Naive thymus-derived CD4-positive, alpha-beta T cell (primary cell): Measurements from ENCODE around the gene POP4. TPM values are rescaled to one million over a fixed set of nuclear protein-coding genes. Genes with fewer than 3 reads are reported as not detected.

Experiments used
- ATAC-seq: fragments of 150-1000 bp; cut with Tn5 transposase; 2 replicates; pipeline ENCODE4 v1.10.0; 2021; ENCODE audit warnings: mild to moderate bottlenecking, moderate library complexity
- CTCF ChIA-PET: fragments of 350-600 bp; sonication (Branson Sonifier 250); formaldehyde crosslinking; loops from one replicate; lab custom pipeline; 2021; ENCODE audit warnings: antibody characterized with exemption; lab: Charles Lee
- POLR2A ChIA-PET: fragments of 350-600 bp; sonication (Branson Sonifier 250); formaldehyde crosslinking; loops from one replicate; lab custom pipeline; 2021; ENCODE audit warnings: antibody characterized with exemption, inconsistent platforms; lab: Charles Lee
- DNase-seq, 9 donors: peaks; one replicate each; pipeline versions ENCODE4 v3.0.0 to v3.0.0-alpha.2; 2020 to 2022; ENCODE audit warnings: mixed read lengths in 1 of 9
- H3K27ac ChIP-seq: one replicate; pipeline ENCODE4 v1.7.0; 2013; ENCODE audit warnings: mild to moderate bottlenecking, low read depth, low read length, moderate library complexity
- H3K27me3 ChIP-seq, 2 donors: one replicate each; pipeline ENCODE4 v1.7.0; 2013; ENCODE audit warnings: low read length in 2 of 2, mild to moderate bottlenecking in 2 of 2, moderate library complexity in 2 of 2; ENCODE audit not compliant: control insufficient read depth in 2 of 2, insufficient read depth in 2 of 2
- H3K36me3 ChIP-seq, 3 experiments: 1 replicate in 2 of 3; 2 replicates in 1 of 3; pipeline ENCODE4 v1.7.0; 2013; ENCODE audit warnings: low read length in 3 of 3, mild to moderate bottlenecking in 3 of 3, moderate library complexity in 1 of 3; ENCODE audit not compliant: insufficient read depth in 3 of 3, control insufficient read depth in 2 of 3
- H3K4me1 ChIP-seq, 2 donors: one replicate each; pipeline ENCODE4 v1.7.0; 2013; ENCODE audit warnings: low read length in 2 of 2, mild to moderate bottlenecking in 2 of 2, moderate library complexity in 1 of 2; ENCODE audit not compliant: control insufficient read depth in 2 of 2, insufficient read depth in 2 of 2
- H3K4me3 ChIP-seq: 2 replicates; pipeline ENCODE4 v1.7.0; 2013; ENCODE audit warnings: mild to moderate bottlenecking, low read length
- H3K9me3 ChIP-seq, 3 experiments: 1 replicate in 2 of 3; 2 replicates in 1 of 3; pipeline ENCODE4 v1.7.0; 2013; ENCODE audit warnings: low read length in 3 of 3; ENCODE audit not compliant: control insufficient read depth in 2 of 3
- H3K27ac Mint-ChIP-seq, 9 donors: one replicate each; pipeline ENCODE4 v1.8.0; 2020 to 2022; ENCODE audit warnings: mixed read lengths in 9 of 9, mild to moderate bottlenecking in 8 of 9, moderate library complexity in 5 of 9, inconsistent platforms in 2 of 9
- H3K27me3 Mint-ChIP-seq, 5 donors: one replicate each; pipeline ENCODE4 v1.8.0; 2021 to 2022; ENCODE audit warnings: mixed read lengths in 5 of 5, mild to moderate bottlenecking in 1 of 5
- H3K36me3 Mint-ChIP-seq, 5 donors: one replicate each; pipeline ENCODE4 v1.8.0; 2020 to 2022; ENCODE audit warnings: mixed read lengths in 5 of 5, mild to moderate bottlenecking in 3 of 5, inconsistent platforms in 1 of 5
- H3K4me1 Mint-ChIP-seq, 7 donors: one replicate each; pipeline ENCODE4 v1.8.0; 2020 to 2022; ENCODE audit warnings: mixed read lengths in 7 of 7, mild to moderate bottlenecking in 3 of 7, inconsistent platforms in 1 of 7
- H3K4me3 Mint-ChIP-seq, 10 donors: one replicate each; pipeline ENCODE4 v1.8.0; 2020 to 2022; ENCODE audit warnings: mild to moderate bottlenecking in 10 of 10, mixed read lengths in 10 of 10, moderate library complexity in 6 of 10, inconsistent platforms in 2 of 10
- H3K9me3 Mint-ChIP-seq, 11 donors: one replicate each; pipeline ENCODE4 v1.8.0; 2020 to 2022; ENCODE audit warnings: mixed read lengths in 11 of 11, mild to moderate bottlenecking in 4 of 11, inconsistent platforms in 1 of 11, moderate library complexity in 1 of 11
- intact Hi-C, 2 donors: fragments of 100-400 bp; cut with micrococcal nuclease; formaldehyde crosslinking; loops; one replicate each; pipeline ENCODE4 v1.15.1; 2023
- polyA plus RNA-seq, 2 donors: library from polyadenylated mRNA; unstranded; fragments of 300-500 nt; fragmentation: Illumina TruSeq; gene quantifications; one replicate each; pipeline ENCODE4 v1.2.3, GENCODE V29; 2021
- total RNA-seq, 6 experiments: library from RNA in 5 of 6; stranded (reverse) in 5 of 6; gene quantifications; 1 replicate in 5 of 6; 2 replicates in 1 of 6; pipeline ENCODE4 v1.2.3 and lab custom pipeline; 2021 to 2026

POP4 gene
- total and polyA plus RNA-seq, 7 experiments from 2014 or later: 45.3 to 156 (median 59.2) TPM

- peaks cover 0 to 2% (median 0%) of the 10 kb centered on the region in 11 donors for H3K9me3 Mint-ChIP-seq
- H3K27me3 Mint-ChIP-seq: no peaks in the 10 kb centered on the region
- H3K4me1 Mint-ChIP-seq: no peaks in the 10 kb centered on the region
- Histone ChIP-seq H3K9me3 (no peaks in the 10 kb centered on the region), H3K27ac (no peak overlapping the region), H3K36me3 (no peaks in the 10 kb centered on the region), H3K27me3 (no peaks in the 10 kb centered on the region), H3K4me1 (no peaks in the 10 kb centered on the region), H3K4me3 (no peak overlapping the region)
- CTCF ChIA-PET: interaction anchor here (0.8 kb wide), 1 partner anchor 65 kb away, joined by 3 read pairs; no protein-coding TSS in a partner anchor
- DNase-seq (no peak), ATAC-seq (no peak)
- POLR2A ChIA-PET: no interaction called here
- H3K36me3 Mint-ChIP-seq: no peaks in the 10 kb centered on the region
- intact Hi-C loops: no loop called here
- H3K27ac Mint-ChIP-seq: peak overlapping the region in 1 of 9 donors; percentile 26
- H3K4me3 Mint-ChIP-seq: no peak overlapping the region
Observed at GRCh38 chr19:29635963-29636362, 29.9 kb downstream of the POP4 start.

GRCh38 chr19:29636553-29637360 is 30.7 kb downstream of the POP4 start:
- Mint-ChIP-seq H3K4me3 (no peak overlapping the region), H3K36me3 (no peaks in the 10 kb centered on the region), H3K9me3 (peaks cover 0 to 2% (median 0%) of the 10 kb centered on the region in 11 donors), H3K4me1 (no peaks in the 10 kb centered on the region), H3K27ac (no peak overlapping the region), H3K27me3 (peaks cover 0 to 3% (median 0%) of the 10 kb centered on the region in 5 donors)
- Histone ChIP-seq H3K36me3 (no peaks in the 10 kb centered on the region), H3K4me3 (no peak overlapping the region), H3K27ac (no peak overlapping the region), H3K9me3 (no peaks in the 10 kb centered on the region), H3K27me3 (no peaks in the 10 kb centered on the region), H3K4me1 (no peaks in the 10 kb centered on the region)
- intact Hi-C loops: no loop called here
- ATAC-seq: no peak
- ChIA-PET CTCF (interaction anchor here (0.6 to 0.8 kb wide), 2 partner anchors 26 to 64 kb away, joined by 3 to 4 read pairs; no protein-coding TSS in a partner anchor), POLR2A (interaction anchor here (1.3 kb wide), 1 partner anchor 36 kb away, joined by 3 read pairs; no protein-coding TSS in a partner anchor)
- DNase-seq: no peak

- H3K9me3 Mint-ChIP-seq: peaks cover 0 to 2% (median 0%) of the 10 kb centered on the region in 11 donors
- ChIA-PET CTCF (no interaction called here), POLR2A (no interaction called here)
- H3K36me3 ChIP-seq: no peaks in the 10 kb centered on the region
- no peaks in the 10 kb centered on the region for H3K4me1 ChIP-seq
- ATAC-seq (no peak), DNase-seq (no peak)
- H3K4me3 Mint-ChIP-seq: no peak overlapping the region
- no peak overlapping the region for H3K4me3 ChIP-seq
- H3K27ac Mint-ChIP-seq: peak overlapping the region in 2 of 9 donors; percentile 47 to 56
- H3K27ac ChIP-seq: no peak overlapping the region
- no peaks in the 10 kb centered on the region for H3K27me3 ChIP-seq
- no peaks in the 10 kb centered on the region for H3K36me3 Mint-ChIP-seq
- intact Hi-C loops: no loop called here
- no peaks in the 10 kb centered on the region for H3K4me1 Mint-ChIP-seq
- H3K27me3 Mint-ChIP-seq: peaks cover 0 to 6% (median 0%) of the 10 kb centered on the region in 5 donors
- no peaks in the 10 kb centered on the region for H3K9me3 ChIP-seq
Observed at GRCh38 chr19:29639086-29639485, 33.0 kb downstream of the POP4 start.

- H3K27ac ChIP-seq: no peak overlapping the region
- no peak overlapping the region for H3K4me3 ChIP-seq
- intact Hi-C loops: no loop called here
- no peaks in the 10 kb centered on the region for H3K9me3 Mint-ChIP-seq
- ATAC-seq (no peak), DNase-seq (no peak)
- POLR2A ChIA-PET: no interaction called here
- H3K4me3 Mint-ChIP-seq: no peak overlapping the region
- H3K9me3 ChIP-seq: no peaks in the 10 kb centered on the region
- no peaks in the 10 kb centered on the region for H3K36me3 Mint-ChIP-seq
- no peak overlapping the region for H3K27ac Mint-ChIP-seq
- no peaks in the 10 kb centered on the region for H3K36me3 ChIP-seq
- H3K27me3 Mint-ChIP-seq: peaks cover 0 to 6% (median 0%) of the 10 kb centered on the region in 5 donors
- peaks cover 2 to 7% (median 6%) of the 10 kb centered on the region in 7 donors for H3K4me1 Mint-ChIP-seq
- peaks cover 0 to 1% of the 10 kb centered on the region in 2 donors for H3K4me1 ChIP-seq
- no peaks in the 10 kb centered on the region for H3K27me3 ChIP-seq
- CTCF ChIA-PET: interaction anchor here (0.6 to 0.7 kb wide), 2 partner anchors 19 to 224 kb away, joined by 3 to 5 read pairs; no protein-coding TSS in a partner anchor
Observed at GRCh38 chr19:29640231-29640630, 34.1 kb downstream of the POP4 start.

GRCh38 chr19:29641597-29641996 is 35.5 kb downstream of the POP4 start:
- Histone ChIP-seq H3K9me3 (no peaks in the 10 kb centered on the region), H3K4me3 (no peak overlapping the region), H3K4me1 (peaks cover 0 to 12% of the 10 kb centered on the region in 2 donors), H3K27me3 (no peaks in the 10 kb centered on the region), H3K36me3 (no peaks in the 10 kb centered on the region), H3K27ac (no peak overlapping the region)
- H3K27ac Mint-ChIP-seq: no peak overlapping the region
- intact Hi-C loops: no loop called here
- H3K4me1 Mint-ChIP-seq: peaks cover 15 to 20% (median 19%) of the 10 kb centered on the region in 7 donors
- no peak for ATAC-seq
- CTCF ChIA-PET: no interaction called here
- no peak overlapping the region for H3K4me3 Mint-ChIP-seq
- H3K27me3 Mint-ChIP-seq: peaks cover 0 to 6% (median 0%) of the 10 kb centered on the region in 5 donors
- no peak for DNase-seq
- no peaks in the 10 kb centered on the region for H3K9me3 Mint-ChIP-seq
- H3K36me3 Mint-ChIP-seq: no peaks in the 10 kb centered on the region
- POLR2A ChIA-PET: interaction anchor here (1.6 kb wide), 1 partner anchor 36 kb away, joined by 3 read pairs; the partner anchor contains the start of gene POP4

- no peaks in the 10 kb centered on the region for H3K36me3 Mint-ChIP-seq
- peaks cover 0 to 12% of the 10 kb centered on the region in 2 donors for H3K4me1 ChIP-seq
- H3K9me3 Mint-ChIP-seq: no peaks in the 10 kb centered on the region
- H3K4me3 ChIP-seq: no peak overlapping the region
- H3K27ac Mint-ChIP-seq: no peak overlapping the region
- no peak overlapping the region for H3K27ac ChIP-seq
- ATAC-seq (no peak), DNase-seq (no peak)
- no peaks in the 10 kb centered on the region for H3K9me3 ChIP-seq
- CTCF ChIA-PET: no interaction called here
- intact Hi-C loops: no loop called here
- peaks cover 15 to 22% (median 19%) of the 10 kb centered on the region in 7 donors for H3K4me1 Mint-ChIP-seq
- no peaks in the 10 kb centered on the region for H3K27me3 ChIP-seq
- no peak overlapping the region for H3K4me3 Mint-ChIP-seq
- no peaks in the 10 kb centered on the region for H3K36me3 ChIP-seq
- peaks cover 0 to 6% (median 0%) of the 10 kb centered on the region in 5 donors for H3K27me3 Mint-ChIP-seq
- POLR2A ChIA-PET: no interaction called here
Observed at GRCh38 chr19:29643361-29643935, 37.4 kb downstream of the POP4 start.
